Activated CD4-positive, alpha-beta memory T cell treated with anti-CD3 and anti-CD28 coated beads for 36 hours (primary cell): ENCODE results near the gene SLC22A17. TPM values are rescaled to one million over a fixed set of nuclear protein-coding genes. Genes with fewer than 3 reads are reported as not detected.

Source experiments
- CTCF ChIA-PET: fragments of 350-600 bp; sonication (Branson Sonifier 250); formaldehyde crosslinking; loops from one replicate; lab custom pipeline; 2021; ENCODE audit warnings: antibody characterized with exemption, inconsistent platforms; lab: Charles Lee
- POLR2A ChIA-PET: fragments of 350-600 bp; sonication (Branson Sonifier 250); formaldehyde crosslinking; loops from one replicate; lab custom pipeline; 2021; ENCODE audit warnings: antibody characterized with exemption; lab: Charles Lee
- DNase-seq: peaks from one replicate; pipeline ENCODE4 v3.0.0-alpha.2; 2020
- H3K27ac Mint-ChIP-seq: one replicate; pipeline ENCODE4 v1.8.0; 2021; ENCODE audit warnings: mixed read lengths
- H3K27me3 Mint-ChIP-seq: one replicate; pipeline ENCODE4 v1.8.0; 2021; ENCODE audit warnings: mixed read lengths
- H3K36me3 Mint-ChIP-seq: one replicate; pipeline ENCODE4 v1.8.0; 2021; ENCODE audit warnings: mixed read lengths
- H3K4me1 Mint-ChIP-seq: one replicate; pipeline ENCODE4 v1.8.0; 2021; ENCODE audit warnings: low read depth, mixed read lengths
- H3K4me3 Mint-ChIP-seq: one replicate; pipeline ENCODE4 v1.8.0; 2021; ENCODE audit warnings: mild to moderate bottlenecking, mixed read lengths
- H3K9me3 Mint-ChIP-seq: one replicate; pipeline ENCODE4 v1.8.0; 2021; ENCODE audit warnings: mixed read lengths
- intact Hi-C: fragments of 100-400 bp; cut with micrococcal nuclease; formaldehyde crosslinking; loops from one replicate; pipeline ENCODE4 v1.15.1; 2023
- microRNA-seq: library from miRNA; unstranded; fragments of <30 nt; microRNA quantifications from one replicate; pipeline ENCODE4 v1.2.0, GENCODE V29; 2022; ENCODE audit warnings: borderline number of aligned reads, borderline microRNAs expressed, borderline replicate concordance
- total RNA-seq, 2 experiments: library from RNA; stranded (reverse); gene quantifications; one replicate each; pipeline ENCODE4 v1.2.3, GENCODE V29; 2021

Gene SLC22A17
- total RNA-seq, 2 experiments from 2014 or later = 4.4 to 4.8 TPM

GRCh38 chr14:23300687-23301223 lies 51.9 kb downstream of the SLC22A17 start:
- H3K9me3 Mint-ChIP-seq = no peaks in the 10 kb centered on the region
- peak overlapping the region; percentile 89 for H3K4me3 Mint-ChIP-seq
- ChIA-PET CTCF (interaction anchor here (0.8 to 4.6 kb wide), 16 partner anchors 9 to 232 kb away, joined by 3 to 76 read pairs (median 6); partner anchors contain the start of genes ACIN1, C14orf119, HOMEZ and PABPN1), POLR2A (interaction anchor here (0.6 to 4.4 kb wide), 4 partner anchors 15 to 293 kb away, joined by 3 to 102 read pairs (median 18); partner anchors contain the start of genes ACIN1, C14orf119, HOMEZ and PABPN1)
- H3K27me3 Mint-ChIP-seq = no peaks in the 10 kb centered on the region
- peak; percentile 36 for DNase-seq
- H3K27ac Mint-ChIP-seq = peak overlapping the region; percentile 91
- intact Hi-C loops = loop anchor here (1.0 to 5.0 kb wide), 5 partner anchors 14 to 257 kb away; partner anchors contain the start of genes ACIN1, C14orf119, HOMEZ and NGDN
- H3K4me1 Mint-ChIP-seq = peaks cover 22% of the 10 kb centered on the region
- H3K36me3 Mint-ChIP-seq = peaks cover 12% of the 10 kb centered on the region

GRCh38 chr14:23299986-23300686 lies 52.6 kb downstream of the SLC22A17 start:
- peak overlapping the region; percentile 91 for H3K27ac Mint-ChIP-seq
- ChIA-PET POLR2A (interaction anchor here (1.7 to 4.4 kb wide), 3 partner anchors 14 to 205 kb away, joined by 6 to 102 read pairs (median 31); partner anchors contain the start of genes ACIN1, C14orf119, HOMEZ and PABPN1), CTCF (interaction anchor here (1.0 to 4.6 kb wide), 12 partner anchors 9 to 231 kb away, joined by 3 to 76 read pairs (median 6); partner anchors contain the start of genes ACIN1, C14orf119, HOMEZ and PABPN1)
- no peaks in the 10 kb centered on the region for H3K9me3 Mint-ChIP-seq
- peaks cover 25% of the 10 kb centered on the region for H3K4me1 Mint-ChIP-seq
- DNase-seq = no peak
- no peaks in the 10 kb centered on the region for H3K27me3 Mint-ChIP-seq
- H3K36me3 Mint-ChIP-seq = peaks cover 12% of the 10 kb centered on the region
- peak overlapping the region; percentile 89 for H3K4me3 Mint-ChIP-seq
- intact Hi-C loops = loop anchor here (1.0 to 5.0 kb wide), 4 partner anchors 35 to 257 kb away; partner anchors contain the start of genes RNF212B and THTPA

GRCh38 chr14:23299211-23299957 lies 53.3 kb downstream of the SLC22A17 start:
- no peaks in the 10 kb centered on the region for H3K9me3 Mint-ChIP-seq
- no peaks in the 10 kb centered on the region for H3K27me3 Mint-ChIP-seq
- no peak overlapping the region for H3K4me3 Mint-ChIP-seq
- H3K36me3 Mint-ChIP-seq = peaks cover 12% of the 10 kb centered on the region
- POLR2A ChIA-PET = no interaction called here
- intact Hi-C loops = loop anchor here (1.0 to 5.0 kb wide), 3 partner anchors 34 to 179 kb away; partner anchors contain the start of gene RNF212B
- H3K27ac Mint-ChIP-seq = peak overlapping the region; percentile 38
- DNase-seq = no peak
- CTCF ChIA-PET = interaction anchor here (3.3 to 6.3 kb wide), 3 partner anchors 13 to 179 kb away, joined by 28 to 76 read pairs (median 60); partner anchors contain the start of genes HOMEZ and PABPN1
- peaks cover 31% of the 10 kb centered on the region for H3K4me1 Mint-ChIP-seq

GRCh38 chr14:23297611-23298277 lies 54.9 kb downstream of the SLC22A17 start:
- Mint-ChIP-seq H3K9me3 (no peaks in the 10 kb centered on the region), H3K27me3 (no peaks in the 10 kb centered on the region), H3K27ac (no peak overlapping the region), H3K36me3 (peaks cover 12% of the 10 kb centered on the region), H3K4me1 (peaks cover 26% of the 10 kb centered on the region), H3K4me3 (no peak overlapping the region)
- POLR2A ChIA-PET = interaction anchor here (1.9 kb wide), 1 partner anchor 11 kb away, joined by 7 read pairs; the partner anchor contains the start of gene HOMEZ
- CTCF ChIA-PET = interaction anchor here (0.8 to 6.3 kb wide), 5 partner anchors 11 to 229 kb away, joined by 3 to 60 read pairs (median 6); partner anchors contain the start of genes HOMEZ and PABPN1
- intact Hi-C loops = loop anchor here (5.0 kb wide), 1 partner anchor 60 kb away; the partner anchor contains the start of gene RNF212B
- DNase-seq = no peak

GRCh38 chr14:23297096-23297495 lies 55.6 kb downstream of the SLC22A17 start:
- H3K27me3 Mint-ChIP-seq = no peaks in the 10 kb centered on the region
- ChIA-PET POLR2A (interaction anchor here (1.9 to 2.2 kb wide), 2 partner anchors 10 to 11 kb away, joined by 5 to 7 read pairs; partner anchors contain the start of gene HOMEZ), CTCF (interaction anchor here (0.9 to 6.3 kb wide), 9 partner anchors 10 to 311 kb away, joined by 3 to 60 read pairs (median 4); partner anchors contain the start of genes BCL2L2, HOMEZ and PABPN1)
- peaks cover 26% of the 10 kb centered on the region for H3K4me1 Mint-ChIP-seq
- H3K4me3 Mint-ChIP-seq = no peak overlapping the region
- H3K36me3 Mint-ChIP-seq = peaks cover 12% of the 10 kb centered on the region
- H3K9me3 Mint-ChIP-seq = no peaks in the 10 kb centered on the region
- H3K27ac Mint-ChIP-seq = no peak overlapping the region
- intact Hi-C loops = loop anchor here (5.0 kb wide), 1 partner anchor 60 kb away; the partner anchor contains the start of gene RNF212B
- DNase-seq = no peak

Small RNAs within 50 kb of the gene (microRNA-seq; reads per million reads assigned to microRNA genes)
- not detected for gene MIR208A

Other genes with a start within 250 kb of the SLC22A17 start
- gene CIROP, start 247.9 kb downstream of the SLC22A17 start, total RNA-seq = not detected
- gene CEBPE, start 233.6 kb downstream of the SLC22A17 start, total RNA-seq = under 1 TPM; 0.19 to 0.34 TPM
- 1 to 10 TPM in 1 of 2 experiments, under 1 TPM in 1; 0.83 to 1.7 TPM for gene SLC7A8, start 169.2 kb downstream of the SLC22A17 start, total RNA-seq
- not detected for gene RNF212B, start 115.0 kb downstream of the SLC22A17 start, total RNA-seq
- gene HOMEZ, start 66.8 kb downstream of the SLC22A17 start, total RNA-seq = 10 to 100 TPM; 12.3 to 13.0 TPM
- 10 to 100 TPM; 12.6 to 15.8 TPM for gene PPP1R3E, start 50.0 kb downstream of the SLC22A17 start, total RNA-seq
- under 1 TPM; 0.55 to 0.85 TPM for gene BCL2L2, start 46.1 kb downstream of the SLC22A17 start, total RNA-seq
- gene PABPN1, start 31.4 kb downstream of the SLC22A17 start, total RNA-seq = 100 to 1,000 TPM; 198 to 209 TPM
- not detected for gene EFS, start 12.3 kb upstream of the SLC22A17 start, total RNA-seq
- not detected for gene IL25, start 19.9 kb upstream of the SLC22A17 start, total RNA-seq
- not detected for gene CMTM5, start 24.2 kb upstream of the SLC22A17 start, total RNA-seq
- gene MYH6, start 55.4 kb upstream of the SLC22A17 start, total RNA-seq = under 1 TPM in 1 of 2 experiments, not detected in 1; 0.05 TPM
- under 1 TPM in 1 of 2 experiments, not detected in 1; 0.02 TPM for gene MYH7, start 82.8 kb upstream of the SLC22A17 start, total RNA-seq
- 10 to 100 TPM; 42.1 to 44.1 TPM for gene NGDN, start 116.8 kb upstream of the SLC22A17 start, total RNA-seq
- 1 to 10 TPM; 1.2 to 1.4 TPM for gene ZFHX2, start 198.9 kb upstream of the SLC22A17 start, total RNA-seq
- gene THTPA, start 203.4 kb upstream of the SLC22A17 start, total RNA-seq = 1 to 10 TPM; 7.7 to 8.2 TPM
- 100 to 1,000 TPM; 182 to 190 TPM for gene AP1G2, start 214.9 kb upstream of the SLC22A17 start, total RNA-seq
- under 1 TPM in 1 of 2 experiments, not detected in 1; 0.12 TPM for gene JPH4, start 225.9 kb upstream of the SLC22A17 start, total RNA-seq